ENCODE results near the gene KCNQ1.
A peak's percentile ranks its signal among the peaks of the same experiment; 100 is the strongest.

KCNQ1 gene

GRCh38 chr11:2770761-2771301, 326.0 kb downstream of the KCNQ1 start:
- DNase-seq, result peak in 1 of 2 donors; percentile 8

- peak in 1 of 2 donors; percentile 15 for DNase-seq
Observed at GRCh38 chr11:2771758-2772466, 327.1 kb downstream of the KCNQ1 start.

- peak; percentile 17 to 22 for DNase-seq
Observed at GRCh38 chr11:2772544-2773031, 327.8 kb downstream of the KCNQ1 start.

GRCh38 chr11:2774173-2775082, 329.6 kb downstream of the KCNQ1 start:
- DNase-seq, result peak in 1 of 2 donors; percentile 12

GRCh38 chr11:2775083-2775625, 330.3 kb downstream of the KCNQ1 start:
- peak in 1 of 2 donors; percentile 15 for DNase-seq

- DNase-seq, result peak in 1 of 2 donors; percentile 12
Observed at GRCh38 chr11:2775626-2776350, 331.0 kb downstream of the KCNQ1 start.

- peak in 1 of 2 donors; percentile 14 for DNase-seq
Observed at GRCh38 chr11:2776351-2777061, 331.7 kb downstream of the KCNQ1 start.

GRCh38 chr11:2777386-2777785, 332.6 kb downstream of the KCNQ1 start:
- no peak for DNase-seq

- DNase-seq, result peak in 1 of 2 donors; percentile 11
Observed at GRCh38 chr11:2777871-2778629, 333.2 kb downstream of the KCNQ1 start.

GRCh38 chr11:2778630-2779498, 334.1 kb downstream of the KCNQ1 start:
- DNase-seq, result peak in 1 of 2 donors; percentile 15

- DNase-seq, result peak in 1 of 2 donors; percentile 9
Observed at GRCh38 chr11:2779499-2779980, 334.7 kb downstream of the KCNQ1 start.

- peak in 1 of 2 donors; percentile 11 for DNase-seq
Observed at GRCh38 chr11:2779981-2780849, 335.4 kb downstream of the KCNQ1 start.

GRCh38 chr11:2780850-2781407, 336.1 kb downstream of the KCNQ1 start:
- DNase-seq, result peak in 1 of 2 donors; percentile 11

GRCh38 chr11:2781408-2782274, 336.8 kb downstream of the KCNQ1 start:
- peak in 1 of 2 donors; percentile 5 for DNase-seq

GRCh38 chr11:2782769-2783168, 338.0 kb downstream of the KCNQ1 start:
- no peak for DNase-seq

GRCh38 chr11:2783536-2784082, 338.8 kb downstream of the KCNQ1 start:
- no peak for DNase-seq

GRCh38 chr11:2787816-2788167, 343.0 kb downstream of the KCNQ1 start:
- no peak for DNase-seq
